Vagina (tissue), 2 donors: ENCODE data around the gene PPAN.

ENCODE experiments used
- CTCF ChIP-seq, 3 experiments: fragments of 450-650 bp in 2 of 3; fragments of 200-600 bp in 1 of 3; sonication (generic) in 1 of 3; IDR thresholded peaks; one replicate each; pipeline ENCODE4 v1.5.1; 2017 to 2019; ENCODE audit warnings: antibody characterized with exemption in 3 of 3, mild to moderate bottlenecking in 2 of 3, moderate library complexity in 2 of 3
- POLR2A ChIP-seq, 2 donors: fragments of 450-650 bp; IDR thresholded peaks; one replicate each; pipeline ENCODE4 v1.6.1; 2017; ENCODE audit warnings: antibody characterized with exemption in 2 of 2, mild to moderate bottlenecking in 2 of 2, moderate library complexity in 2 of 2
- POLR2AphosphoS5 ChIP-seq, 2 donors: sonication (generic); formaldehyde crosslinking; IDR thresholded peaks; one replicate each; pipeline ENCODE4 v1.9.0; 2017; ENCODE audit warnings: antibody characterized with exemption in 2 of 2, mild to moderate bottlenecking in 2 of 2, low read depth in 1 of 2; ENCODE audit not compliant: insufficient read depth in 1 of 2

DNA sequence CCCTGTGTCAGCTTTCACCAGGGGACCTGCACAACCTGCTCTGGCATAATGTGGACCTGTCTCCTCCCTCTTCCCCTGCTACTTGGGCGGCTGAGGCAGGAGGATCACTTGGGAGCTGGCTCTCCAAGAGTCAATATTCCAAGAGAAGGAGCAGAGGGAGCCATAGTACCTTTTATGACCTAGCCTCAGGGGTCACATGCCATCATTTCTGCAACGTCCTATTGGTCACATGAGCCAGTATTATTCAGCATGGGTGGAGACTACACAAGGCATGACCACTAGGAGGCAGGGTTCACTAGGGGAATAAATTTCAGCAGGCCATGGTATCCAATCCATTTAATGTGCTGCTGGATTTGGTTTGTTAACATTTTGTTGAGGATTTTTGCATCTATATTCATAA is 32.0 kb upstream of the PPAN start:
- TF ChIP-seq CTCF (IDR thresholded peaks at IDR 0.05) (peak in 1 of 3 experiments; percentile 8), POLR2AphosphoS5 (IDR thresholded peaks at IDR 0.05; ENCODE audit: insufficient read depth in 1 of 2, low read depth in 1 of 2) (no peak), POLR2A (IDR thresholded peaks at IDR 0.05) (no peak)
